ENCODE measurements around the gene EPC2. TPM values are rescaled to one million over a fixed set of nuclear protein-coding genes. Genes with fewer than 3 reads are reported as not detected.
"Not testable (repeated sequence)": the region's sequence is repeated elsewhere in the genome, so short reads cannot be mapped to it uniquely, and the experiment has no call there.

Gene EPC2
- total RNA-seq, 1 donor from 2014 or later: 20.9 TPM

GRCh38 chr2:148675708-148676107, 31.2 kb downstream of the EPC2 start:
- peak; percentile 53 for DNase-seq

- not testable (repeated sequence) for DNase-seq
Measured at GRCh38 chr2:148678302-148679179, 34.0 kb downstream of the EPC2 start.

- DNase-seq: no peak
Measured at GRCh38 chr2:148680462-148680861, 35.9 kb downstream of the EPC2 start.

DNA sequence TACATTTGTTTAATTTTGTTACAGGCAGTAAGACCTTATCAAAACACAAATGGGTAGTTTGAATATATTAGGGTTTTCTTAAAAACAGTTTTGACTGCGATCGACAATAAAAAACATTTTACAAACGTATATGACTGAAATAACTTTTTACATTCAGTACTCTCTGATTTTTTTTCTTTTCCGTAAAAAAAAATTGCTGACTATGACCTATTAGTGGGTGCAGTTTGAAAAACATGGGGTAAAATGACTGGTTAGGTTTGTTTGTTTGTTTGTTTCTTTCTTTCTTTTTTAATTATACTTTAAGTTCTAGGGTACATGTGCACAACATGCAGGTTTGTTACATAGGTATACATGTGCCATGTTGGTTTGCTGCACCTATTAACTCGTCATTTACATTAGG, 36.9 kb downstream of the EPC2 start:
- no peak for DNase-seq

DNA sequence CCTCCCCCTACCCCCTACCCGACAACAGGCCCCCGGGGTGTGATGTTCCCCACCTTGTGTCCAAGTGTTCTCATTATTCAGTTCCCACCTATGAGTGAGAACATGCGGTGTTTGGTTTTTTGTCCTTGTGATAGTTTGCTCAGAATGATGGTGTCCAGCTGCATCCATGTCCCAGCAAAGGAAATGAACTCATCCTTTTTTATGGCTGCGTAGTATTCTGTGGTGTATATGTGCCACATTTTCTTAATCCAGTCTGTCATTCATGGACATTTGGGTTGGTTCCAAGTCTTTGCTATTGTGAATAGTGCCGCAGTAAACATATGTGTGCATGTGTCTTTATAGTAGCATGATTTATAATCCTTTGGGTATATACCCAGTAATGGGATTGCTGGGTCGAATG, 37.3 kb downstream of the EPC2 start:
- DNase-seq: not testable (repeated sequence)

DNA sequence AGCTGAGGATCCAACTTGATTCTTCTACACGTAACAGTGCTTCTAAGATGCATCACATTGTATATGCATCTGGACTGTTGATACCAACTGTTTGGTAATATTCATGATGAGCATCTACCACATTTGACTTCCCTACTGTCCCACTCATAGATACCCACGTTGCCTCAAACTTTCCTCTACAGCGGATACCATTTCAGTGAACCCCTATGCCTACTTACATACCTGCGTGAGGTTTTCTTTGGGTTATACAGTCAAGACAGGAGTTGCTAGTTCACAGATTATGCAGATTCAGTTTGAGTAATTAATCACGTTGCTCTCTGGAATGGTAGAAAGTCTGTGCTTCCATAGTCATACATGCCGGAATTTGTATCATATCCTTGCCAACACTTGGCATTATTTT, 40.0 kb downstream of the EPC2 start:
- no peak for DNase-seq

GRCh38 chr2:148687543-148687942, 43.0 kb downstream of the EPC2 start:
- no peak for DNase-seq

DNA sequence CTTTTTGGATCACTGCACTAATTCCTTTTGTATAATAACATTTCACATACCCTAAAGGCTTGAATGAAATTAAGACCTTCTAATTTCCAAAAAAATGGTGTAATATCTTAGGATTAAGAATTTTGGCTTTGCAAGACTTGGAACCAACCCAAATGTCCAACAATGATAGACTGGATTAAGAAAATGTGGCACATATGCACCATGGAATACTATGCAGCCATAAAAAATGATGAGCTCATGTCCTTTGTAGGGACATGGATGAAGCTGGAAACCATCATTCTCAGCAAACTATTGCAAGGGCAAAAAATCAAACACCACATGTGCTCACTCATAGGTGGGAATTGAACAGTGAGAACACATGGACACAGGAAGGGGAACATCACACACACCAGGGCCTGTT, 43.5 kb downstream of the EPC2 start:
- DNase-seq: not testable (repeated sequence)

- DNase-seq: no peak
Measured at GRCh38 chr2:148696985-148697384, 52.4 kb downstream of the EPC2 start.

GRCh38 chr2:148699830-148700229, 55.3 kb downstream of the EPC2 start:
- DNase-seq: no peak

DNA sequence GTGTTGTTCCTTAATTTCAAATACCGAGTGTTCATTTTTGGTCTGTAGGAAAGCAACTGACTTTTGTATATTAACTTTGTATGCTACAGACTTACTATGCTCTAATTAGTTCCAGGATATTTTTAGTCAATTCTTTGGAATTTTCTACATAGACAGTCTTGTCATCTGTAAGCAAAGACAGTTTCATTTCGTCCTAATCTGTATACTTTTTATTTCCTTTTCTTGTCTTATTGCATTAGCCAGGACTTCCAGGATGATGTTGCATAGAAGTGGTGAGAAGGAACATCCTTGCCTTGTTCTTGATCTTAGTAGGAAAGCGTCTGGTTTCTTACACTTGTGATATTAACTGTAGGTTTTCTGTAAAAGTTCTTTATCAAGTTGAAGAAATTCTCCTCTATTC, 56.5 kb downstream of the EPC2 start:
- DNase-seq: no peak

DNA sequence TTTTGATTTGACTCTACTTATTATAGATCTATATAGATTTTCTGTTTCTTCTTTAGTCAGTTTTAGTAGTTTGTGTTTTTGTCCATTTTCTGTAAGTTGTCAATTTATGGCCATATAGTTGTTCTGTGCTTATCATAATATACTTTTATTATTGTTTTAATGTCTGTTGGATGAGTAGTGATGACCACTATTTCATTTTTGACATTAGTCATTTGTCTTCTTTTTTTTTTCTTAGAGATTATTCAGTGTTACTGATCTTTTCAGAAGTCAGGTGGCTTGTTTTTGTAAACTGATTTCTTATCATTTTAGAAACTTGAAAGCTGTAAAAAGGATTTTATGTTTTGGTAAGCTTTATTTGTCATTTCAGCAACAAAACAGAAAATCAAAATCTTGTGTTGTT, 57.3 kb downstream of the EPC2 start:
- DNase-seq: no peak

DNA sequence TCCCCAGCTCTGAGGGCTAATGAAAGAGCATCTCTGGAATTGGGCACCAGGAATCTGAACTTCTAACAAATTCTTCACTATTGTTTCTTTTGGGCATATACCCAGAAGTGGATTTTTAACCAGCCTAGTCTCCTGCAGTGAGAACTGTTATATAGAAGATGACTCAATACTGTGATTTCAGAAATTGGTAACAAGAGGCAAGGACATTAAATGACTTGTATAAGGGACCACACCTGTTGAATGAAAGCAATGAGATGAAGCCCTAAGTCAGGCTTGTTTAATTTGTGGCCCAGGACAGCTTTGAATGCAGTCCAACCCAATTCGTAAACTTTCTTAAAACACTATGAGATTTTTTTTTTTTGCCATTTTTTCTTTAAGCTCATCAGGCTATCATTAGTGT, 57.9 kb downstream of the EPC2 start:
- no peak for DNase-seq

DNA sequence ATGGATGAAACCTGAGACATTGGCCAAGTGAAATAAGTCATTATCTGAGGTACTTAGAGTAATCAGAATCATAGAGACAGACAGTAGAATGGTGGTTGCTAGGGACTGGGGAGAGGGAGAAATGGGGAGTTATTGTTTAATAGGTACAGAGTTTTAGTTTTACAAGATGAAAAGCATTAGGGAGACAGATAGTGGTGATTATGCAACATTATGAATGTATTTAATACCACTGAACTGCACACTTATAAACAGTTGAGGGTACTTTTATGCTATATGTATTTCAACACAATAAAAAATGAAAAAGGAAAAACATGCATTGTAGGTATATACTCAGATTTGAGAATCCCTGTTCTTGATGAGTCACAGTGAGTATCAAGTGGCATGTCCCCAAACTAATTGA, 59.7 kb downstream of the EPC2 start:
- no peak for DNase-seq

DNA sequence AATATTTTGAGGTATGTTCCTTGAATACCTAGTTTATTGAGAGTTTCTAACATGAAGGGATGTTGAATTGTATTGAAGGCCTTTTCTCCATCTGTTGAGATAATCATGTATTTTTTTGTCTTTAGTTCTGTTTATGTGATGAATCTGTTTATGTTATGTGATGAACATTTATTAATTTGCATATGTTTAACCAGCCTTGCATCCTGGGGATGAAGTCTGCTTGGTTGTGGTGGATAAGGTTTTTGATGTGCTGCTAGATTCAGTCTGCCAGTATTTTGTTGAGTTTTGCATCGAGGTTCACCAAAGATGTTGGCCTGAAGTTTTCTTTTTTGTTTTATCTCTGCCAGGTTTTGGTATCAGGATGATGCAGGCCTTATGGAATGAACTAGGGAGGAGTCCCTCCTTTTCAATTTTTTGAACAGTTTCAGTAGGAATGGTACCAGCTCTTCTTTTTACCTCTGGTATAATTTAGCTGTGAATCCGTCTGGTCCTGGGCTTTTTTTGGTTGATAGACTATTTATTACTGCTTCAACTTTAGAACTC, 71.9 kb downstream of the EPC2 start:
- no peak for DNase-seq

GRCh38 chr2:148718039-148718438, 73.5 kb downstream of the EPC2 start:
- no peak for DNase-seq

- DNase-seq: no peak
Measured at GRCh38 chr2:148719195-148719749, 74.7 kb downstream of the EPC2 start.

- DNase-seq: no peak
Measured at GRCh38 chr2:148719941-148720436, 75.4 kb downstream of the EPC2 start.

- no peak for DNase-seq
Measured at GRCh38 chr2:148720501-148721001, 76.0 kb downstream of the EPC2 start.

GRCh38 chr2:148721520-148721931, 77.0 kb downstream of the EPC2 start:
- DNase-seq: no peak

DNA sequence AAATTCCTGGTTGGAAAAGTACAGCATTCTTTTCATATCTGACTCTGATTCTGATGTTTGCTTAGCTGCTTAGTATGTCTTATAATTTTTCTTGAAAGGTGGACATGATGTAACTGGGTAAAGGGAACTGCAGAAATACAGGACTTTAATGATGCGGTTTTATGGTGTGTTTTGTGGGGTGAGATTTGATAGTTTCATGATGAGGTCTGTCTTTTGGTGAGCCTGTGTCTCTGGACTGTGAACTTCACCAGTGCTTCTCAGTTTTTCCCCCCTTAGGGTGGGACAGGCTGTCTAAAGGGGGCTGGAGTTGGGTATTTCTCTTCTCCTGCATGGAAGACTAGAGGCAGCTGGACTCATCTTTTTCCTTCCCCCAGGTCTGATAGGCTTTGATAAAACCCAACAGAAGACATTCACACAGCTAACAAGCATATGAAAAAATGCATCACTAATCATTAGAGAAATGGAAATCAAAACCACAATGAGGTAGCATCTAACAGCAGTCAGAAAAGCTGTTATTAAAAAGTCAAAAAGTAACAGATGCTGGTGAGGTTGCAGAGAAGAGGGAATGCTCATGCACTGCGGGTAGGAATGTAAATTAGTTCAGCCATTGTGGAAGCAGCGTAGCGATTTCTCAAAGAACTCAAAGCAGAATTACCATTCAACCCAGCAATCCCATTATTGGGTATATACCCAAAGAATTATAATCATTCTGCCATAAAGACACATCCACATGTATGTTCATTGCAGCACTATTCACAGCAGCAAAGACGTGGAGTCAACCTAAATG, 77.6 kb downstream of the EPC2 start:
- no peak for DNase-seq

DNA sequence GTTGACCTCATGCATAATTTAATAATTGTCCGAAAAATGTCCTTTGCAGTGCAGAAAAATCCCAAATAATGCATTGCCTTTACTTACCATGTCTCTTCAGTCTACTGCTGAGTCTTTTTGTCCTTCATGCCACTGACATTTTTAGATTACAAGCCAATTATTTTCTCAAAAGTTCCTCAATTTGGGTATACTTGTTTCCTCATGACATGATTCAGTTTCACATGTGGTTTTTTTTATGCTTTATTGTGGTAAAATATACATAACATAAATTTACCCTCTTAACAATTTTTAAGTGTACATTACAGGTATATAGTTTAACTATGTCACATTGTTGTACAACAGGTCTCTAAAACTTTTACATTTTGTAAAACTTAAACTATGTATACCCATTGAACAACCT, 81.0 kb downstream of the EPC2 start:
- DNase-seq: no peak

DNA sequence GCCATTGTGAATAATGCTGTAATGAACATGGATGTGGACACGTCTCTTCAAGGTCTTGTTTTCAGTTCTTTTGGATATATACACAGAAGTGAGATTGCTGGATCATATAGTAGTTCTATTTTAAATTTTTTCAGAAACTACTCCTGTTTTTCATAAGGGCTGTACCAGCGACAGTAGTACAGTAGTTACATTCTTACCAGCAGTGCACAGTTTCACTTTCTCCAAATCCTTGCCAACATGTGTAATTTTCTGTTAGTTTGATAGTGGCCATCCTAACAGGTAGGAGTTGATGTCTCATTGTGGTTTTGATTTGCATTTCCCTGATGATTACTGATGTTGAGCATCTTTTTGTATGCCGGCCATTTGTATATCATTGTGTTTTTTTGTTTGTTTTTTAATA, 81.7 kb downstream of the EPC2 start:
- DNase-seq: no peak
